Activated CD8-positive, alpha-beta memory T cell treated with anti-CD3 and anti-CD28 coated beads, Interleukin-2, amount 50 U/mL, for 24 hours (primary cell): ENCODE results near the gene CFAP52.
A peak's percentile ranks its signal among the peaks of the same experiment; 100 is the strongest.
"Not testable (repeated sequence)": the region's sequence is repeated elsewhere in the genome, so short reads cannot be mapped to it uniquely, and the experiment has no call there.

Experiments
- DNase-seq: peaks from one replicate; pipeline ENCODE4 v3.0.0-alpha.2; 2020; ENCODE audit errors: extremely low read depth

Gene CFAP52

DNA sequence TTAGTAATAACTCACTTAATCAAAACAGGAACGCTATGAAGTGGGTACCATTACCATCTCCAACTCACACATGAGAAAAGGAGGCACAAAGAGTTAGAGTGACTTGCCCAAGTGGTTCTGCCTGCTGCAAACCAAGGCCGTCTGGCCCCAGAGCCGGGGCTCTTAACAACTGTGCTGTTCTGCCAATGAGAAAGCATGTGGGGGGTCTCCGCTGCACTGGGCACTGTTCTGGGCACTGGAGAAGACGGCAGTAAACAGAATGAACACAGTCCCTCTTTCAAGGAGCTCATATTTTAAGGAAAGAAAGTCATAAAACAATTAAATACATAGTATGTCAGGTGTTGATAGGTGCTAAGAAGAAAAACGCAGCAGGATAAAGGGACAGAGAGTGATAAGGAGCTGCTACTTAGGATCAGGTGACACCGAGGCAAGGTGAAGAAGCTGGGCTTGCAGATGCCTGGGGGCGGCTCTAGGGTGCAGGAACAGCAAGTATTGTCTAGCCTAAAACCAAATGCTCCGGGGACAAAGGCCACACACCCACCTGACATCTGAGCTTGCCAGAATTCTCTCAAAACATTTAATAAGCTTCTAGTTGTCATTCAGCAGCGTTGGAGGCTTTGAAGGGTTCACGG lies 7.4 kb upstream of the CFAP52 start:
- DNase-seq, result no peak

DNA sequence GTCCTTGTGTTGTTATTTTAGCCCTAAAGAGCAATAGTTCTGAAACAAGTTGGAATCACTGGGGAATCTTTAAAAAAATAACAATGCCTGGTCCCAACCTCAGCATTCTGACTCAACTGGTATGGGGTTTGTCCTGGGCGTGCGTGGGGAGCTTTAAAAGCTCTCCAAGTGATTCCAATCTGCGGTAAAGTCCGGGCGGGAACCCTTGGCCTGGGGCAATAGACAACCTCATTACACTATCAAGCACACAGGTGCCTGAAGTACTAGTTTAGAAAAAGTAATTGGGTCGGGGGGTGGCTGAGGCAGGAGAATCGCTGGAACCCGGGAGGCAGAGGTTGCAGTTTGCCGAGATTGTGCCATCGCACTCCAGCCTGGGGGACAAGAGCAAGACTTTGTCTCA lies 5.2 kb upstream of the CFAP52 start:
- no peak for DNase-seq

GRCh38 chr17:9575381-9576101 lies 901 bp upstream of the CFAP52 start, which contains the start of gene STX8:
Gene STX8, minus strand, starts transcription at chr17:9575820. Its CDS starts 12 bp downstream, at chr17:9575808.
- DNase-seq, result peak; percentile 48

- DNase-seq, result no peak
Observed at GRCh38 chr17:9577373-9577709, 899 bp downstream of the CFAP52 start.

DNA sequence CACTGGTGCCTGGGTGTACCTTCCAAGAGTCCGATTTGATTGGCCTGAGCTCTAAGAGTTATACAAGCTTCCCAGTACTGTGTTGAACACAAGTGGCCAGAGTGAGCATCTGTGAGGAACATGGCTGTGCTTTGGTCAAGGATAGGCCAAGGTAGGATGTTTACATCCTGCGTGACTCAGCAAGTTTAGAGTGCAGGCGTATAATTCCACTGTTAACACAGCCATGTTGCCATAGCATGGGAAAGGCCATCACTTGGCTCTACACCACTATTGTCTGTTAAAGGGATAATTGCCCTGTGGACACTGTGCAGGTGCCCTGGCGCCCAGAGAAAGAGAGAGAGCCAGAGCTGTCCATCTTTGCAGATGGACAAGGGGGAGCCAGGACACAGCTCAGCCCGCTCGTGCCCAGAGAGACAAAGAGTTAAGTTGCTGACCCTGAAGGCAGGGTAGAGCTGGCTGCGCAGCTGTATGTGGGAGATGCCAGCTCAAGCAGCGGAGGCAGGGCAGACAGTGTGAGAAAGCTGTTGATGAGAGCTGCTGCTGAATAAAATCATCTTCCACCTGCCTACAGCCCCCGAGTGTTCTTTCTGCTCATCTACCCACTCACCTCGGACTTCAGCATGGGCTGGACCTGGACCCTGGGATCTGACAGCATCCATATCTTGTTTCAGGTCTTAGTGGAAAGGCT lies 11.7 kb downstream of the CFAP52 start:
- no peak for DNase-seq

DNA sequence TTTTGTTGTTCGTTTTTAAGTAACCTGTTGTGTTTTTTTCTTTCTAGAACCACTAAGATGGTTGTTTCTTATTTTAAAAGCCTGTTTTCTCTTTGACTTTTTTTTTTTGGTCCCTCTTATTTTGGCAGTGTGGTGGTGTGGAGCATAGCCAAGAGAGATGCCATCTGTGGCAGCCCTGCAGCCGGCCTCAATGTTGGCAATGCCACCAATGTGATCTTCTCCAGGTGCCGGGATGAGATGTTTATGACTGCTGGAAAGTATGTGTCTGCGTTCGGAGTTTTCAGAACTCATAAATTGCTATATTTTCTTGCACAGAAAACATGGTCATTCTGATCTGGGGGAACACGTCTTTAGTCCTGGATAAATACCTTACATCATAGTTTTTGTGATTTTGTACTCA lies 17.6 kb downstream of the CFAP52 start:
- DNase-seq, result no peak

DNA sequence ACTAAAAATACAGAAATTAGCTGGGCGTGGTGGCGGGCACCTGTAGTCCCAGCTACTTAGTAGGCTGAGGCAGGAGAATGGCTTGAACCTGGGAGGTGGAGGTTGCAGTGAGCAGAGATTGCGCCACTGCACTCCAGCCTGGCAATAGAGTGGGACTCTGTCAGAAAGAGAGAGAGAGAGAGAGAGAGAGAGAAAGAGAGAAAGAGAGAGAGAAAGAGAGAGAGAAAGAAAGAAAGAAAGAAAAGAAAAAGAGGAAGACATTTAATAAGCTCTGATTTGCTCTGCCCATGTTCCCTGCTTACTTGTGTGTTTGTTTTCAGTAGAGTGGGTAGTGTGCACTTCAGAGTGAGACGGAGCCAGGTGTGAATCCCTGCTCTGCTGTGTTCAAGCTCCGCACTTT lies 21.2 kb downstream of the CFAP52 start:
- not testable (repeated sequence) for DNase-seq

- no peak for DNase-seq
Observed at GRCh38 chr17:9598661-9599060, 22.2 kb downstream of the CFAP52 start.

DNA sequence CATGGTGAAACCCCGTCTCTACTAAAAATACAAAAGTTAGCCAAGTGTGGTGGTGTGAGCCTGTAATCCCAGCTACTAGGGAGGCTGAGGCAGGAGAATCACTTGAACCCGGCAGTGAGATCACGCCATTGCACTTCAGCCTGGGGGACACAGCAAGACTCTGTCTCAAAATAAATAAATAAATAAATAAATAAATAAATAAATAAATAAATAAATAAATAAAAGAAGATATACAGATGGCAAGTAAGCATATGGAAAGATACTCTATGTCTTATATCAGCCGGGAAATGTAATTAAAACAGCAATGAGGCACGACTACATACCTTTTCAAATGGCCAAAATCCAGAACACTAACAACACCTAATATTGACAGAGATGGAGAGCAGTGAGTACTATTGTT lies 28.1 kb downstream of the CFAP52 start:
- not testable (repeated sequence) for DNase-seq

- DNase-seq, result no peak
Observed at GRCh38 chr17:9606453-9606852, 30.0 kb downstream of the CFAP52 start.

DNA sequence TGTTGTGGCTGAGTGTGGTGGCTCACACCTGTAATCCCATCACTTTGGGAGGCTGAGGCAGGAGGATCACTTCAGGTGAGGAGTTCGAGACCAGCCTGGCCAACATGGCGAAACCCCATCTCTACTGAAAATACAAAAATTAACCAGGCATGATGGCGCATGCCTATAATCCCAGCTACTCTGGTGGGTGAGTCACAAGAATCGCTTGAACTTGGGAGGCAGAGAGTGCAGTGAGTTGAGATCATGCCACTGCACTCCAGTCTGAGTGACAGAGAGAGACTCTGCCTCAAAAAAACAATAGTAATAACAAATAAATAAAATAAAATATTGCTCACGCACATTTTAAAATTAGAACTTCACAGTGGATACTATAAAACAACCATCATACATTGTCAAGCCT lies 30.6 kb downstream of the CFAP52 start:
- not testable (repeated sequence) for DNase-seq

DNA sequence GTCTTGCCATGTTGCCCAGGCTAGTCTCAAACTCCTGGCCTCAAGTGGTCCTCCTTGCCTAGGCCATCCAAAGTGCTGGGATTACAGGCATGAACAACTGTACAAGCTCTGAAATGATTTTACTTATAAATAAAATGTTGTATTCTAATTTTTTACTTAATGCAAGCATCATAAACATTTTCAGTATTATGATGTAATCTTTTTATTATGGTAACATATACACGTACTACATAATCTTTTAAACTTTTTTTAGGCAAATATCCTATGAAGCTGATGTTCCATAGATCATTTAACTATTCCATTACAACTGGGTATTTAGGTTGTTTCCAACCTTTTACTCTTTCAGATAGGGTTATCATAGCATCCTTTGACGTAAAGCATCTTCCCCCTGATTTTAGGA lies 35.1 kb downstream of the CFAP52 start:
- DNase-seq, result no peak

GRCh38 chr17:9612006-9612405 lies 35.6 kb downstream of the CFAP52 start:
- DNase-seq, result no peak

GRCh38 chr17:9615486-9615885 lies 39.0 kb downstream of the CFAP52 start:
- no peak for DNase-seq

DNA sequence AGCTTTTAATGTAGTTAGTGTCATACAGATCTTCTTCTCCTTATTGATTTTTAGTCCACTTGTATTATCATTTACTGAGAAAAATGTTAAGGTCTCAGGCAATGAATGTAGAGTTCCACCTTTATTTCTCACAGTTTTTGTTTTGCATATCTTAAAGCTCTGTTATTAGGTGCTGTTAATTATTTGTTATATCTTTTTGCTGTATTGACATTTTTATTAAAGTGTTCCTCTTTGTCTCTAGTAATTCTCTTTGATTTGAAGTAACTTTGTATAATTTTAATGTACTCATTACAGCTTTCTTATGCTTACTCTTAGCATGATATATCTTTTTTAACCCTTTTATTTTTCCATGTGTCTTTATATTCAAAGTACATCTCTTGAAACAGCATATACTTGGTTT lies 46.5 kb downstream of the CFAP52 start:
- DNase-seq, result no peak

- DNase-seq, result no peak
Observed at GRCh38 chr17:9628509-9628908, 52.1 kb downstream of the CFAP52 start.

GRCh38 chr17:9632741-9633140 lies 56.3 kb downstream of the CFAP52 start:
- DNase-seq, result no peak

DNA sequence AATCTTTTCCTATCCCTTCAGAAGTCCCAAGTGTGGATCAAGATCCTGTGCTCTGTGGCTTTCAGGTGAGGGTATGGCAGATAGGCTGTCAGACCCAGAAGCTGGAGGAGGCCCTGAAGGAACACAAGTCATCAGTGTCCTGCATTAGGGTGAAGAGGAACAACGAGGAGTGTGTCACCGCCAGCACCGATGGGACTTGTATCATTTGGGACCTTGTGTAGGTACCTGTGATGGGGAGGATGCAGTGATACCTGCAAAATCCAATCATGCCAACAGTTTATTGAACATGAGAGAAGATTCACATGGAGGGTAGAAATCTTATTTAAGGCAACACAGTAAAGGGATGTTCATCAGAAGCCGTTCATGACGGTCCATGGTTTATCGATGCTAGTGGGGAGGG lies 58.9 kb downstream of the CFAP52 start:
- DNase-seq, result no peak

- no peak for DNase-seq
Observed at GRCh38 chr17:9636501-9636900, 60.1 kb downstream of the CFAP52 start.

GRCh38 chr17:9640388-9640787 lies 63.9 kb downstream of the CFAP52 start:
- DNase-seq, result not testable (repeated sequence)

DNA sequence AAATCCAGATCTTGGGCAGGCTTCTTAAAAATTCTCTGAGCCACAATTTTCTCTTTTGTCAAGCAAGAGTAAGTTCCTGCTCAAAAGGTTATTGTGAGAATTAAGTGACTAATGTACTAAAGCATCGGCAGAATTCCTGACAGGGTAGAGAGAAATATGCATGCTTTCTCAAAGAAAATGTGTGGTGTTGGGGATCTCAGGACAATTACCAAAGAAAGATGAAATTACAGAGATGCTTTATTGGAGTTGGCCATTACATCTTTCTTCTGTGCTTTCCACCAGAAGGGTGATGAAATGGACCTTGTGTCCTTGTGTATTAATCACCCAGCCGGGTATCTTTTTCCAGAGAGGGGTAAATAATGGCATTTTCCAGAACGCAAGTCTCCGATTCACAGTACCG lies 67.2 kb downstream of the CFAP52 start:
- DNase-seq, result no peak

DNA sequence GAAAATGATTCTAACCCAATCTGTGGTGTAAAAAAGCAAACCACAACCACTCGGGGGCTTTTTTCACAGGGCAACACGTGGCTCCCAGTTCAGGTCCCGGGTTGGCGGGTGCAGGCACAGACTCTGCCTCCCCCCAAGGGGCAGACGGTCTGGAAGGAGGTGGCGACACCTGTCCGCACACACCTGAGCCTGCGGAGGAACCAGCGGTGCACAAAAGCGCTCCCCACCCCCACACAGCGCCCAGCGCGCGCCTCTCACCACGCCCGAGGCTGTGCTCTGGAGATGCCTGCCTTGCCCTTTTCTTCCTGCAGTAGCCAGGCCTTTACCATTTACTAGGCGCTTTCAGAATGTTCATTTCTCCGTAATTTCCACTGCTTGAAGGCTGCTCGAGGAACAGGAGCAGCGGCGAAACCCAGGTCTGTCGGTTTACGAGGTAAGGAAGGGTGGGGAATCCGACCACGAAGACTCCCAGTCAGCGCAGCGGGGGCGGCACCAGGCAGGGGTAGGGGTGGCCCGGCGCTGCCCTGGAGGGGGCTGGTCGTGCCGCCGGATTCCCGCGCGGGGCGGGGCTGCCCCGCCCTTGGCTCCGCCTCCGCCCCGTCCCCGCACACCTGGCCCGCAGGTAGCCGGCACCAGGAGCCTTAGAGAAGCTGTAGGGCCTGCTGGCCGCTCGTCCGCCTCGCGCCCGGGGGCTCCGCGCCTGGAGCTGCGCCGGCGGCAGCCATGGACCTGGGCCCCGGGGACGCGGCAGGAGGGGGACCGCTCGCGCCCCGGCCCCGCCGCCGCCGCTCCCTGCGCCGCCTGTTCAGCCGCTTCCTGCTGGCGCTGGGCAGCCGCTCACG lies 68.7 kb downstream of the CFAP52 start, which contains the start of gene USP43:
Gene USP43 (plus strand): TSS at position 608 of the 842 bp plus-strand sequence. CDS start 116 bp downstream, at position 724.
- DNase-seq, result no peak
